NT2/D1 (cell line): Measurements from ENCODE around the gene XYLT1.

ENCODE experiments used
- SUZ12 ChIP-seq: IDR thresholded peaks from 2 replicates; pipeline ENCODE4 v1.6.1; 2011; ENCODE audit not compliant: insufficient read length, insufficient read depth; ENCODE audit errors: extremely low read depth
- YY1 ChIP-seq: IDR thresholded peaks from 2 replicates; pipeline ENCODE4 v1.6.1; 2011; ENCODE audit not compliant: insufficient read length, insufficient read depth

- TF ChIP-seq YY1 = no peak
- no peak for TF ChIP-seq SUZ12
Observed at GRCh38 chr16:17171250-17172143, 299.3 kb downstream of the XYLT1 start.
